Measurements from ENCODE around the gene PLAC1.

DNA sequence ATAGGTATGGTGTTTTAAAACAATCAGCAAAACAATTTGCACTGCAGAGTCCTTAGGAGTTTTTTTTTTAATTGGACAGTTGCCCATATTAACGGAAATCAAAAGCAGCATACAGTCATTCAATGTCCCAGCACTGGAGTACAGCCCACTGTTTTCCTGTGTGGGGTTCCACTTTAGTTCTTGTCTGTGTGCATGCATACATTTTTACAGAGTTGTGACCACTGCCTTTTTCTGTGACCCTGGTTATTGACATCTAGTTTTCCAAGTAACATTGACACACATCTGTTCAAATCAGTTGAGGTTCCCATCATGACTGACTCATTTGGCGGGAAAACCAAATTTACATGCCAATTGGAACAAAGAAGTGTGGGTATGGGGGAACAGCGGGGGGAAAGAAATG lies 115.0 kb downstream of the PLAC1 start:
- TF ChIP-seq, protein P1, sequence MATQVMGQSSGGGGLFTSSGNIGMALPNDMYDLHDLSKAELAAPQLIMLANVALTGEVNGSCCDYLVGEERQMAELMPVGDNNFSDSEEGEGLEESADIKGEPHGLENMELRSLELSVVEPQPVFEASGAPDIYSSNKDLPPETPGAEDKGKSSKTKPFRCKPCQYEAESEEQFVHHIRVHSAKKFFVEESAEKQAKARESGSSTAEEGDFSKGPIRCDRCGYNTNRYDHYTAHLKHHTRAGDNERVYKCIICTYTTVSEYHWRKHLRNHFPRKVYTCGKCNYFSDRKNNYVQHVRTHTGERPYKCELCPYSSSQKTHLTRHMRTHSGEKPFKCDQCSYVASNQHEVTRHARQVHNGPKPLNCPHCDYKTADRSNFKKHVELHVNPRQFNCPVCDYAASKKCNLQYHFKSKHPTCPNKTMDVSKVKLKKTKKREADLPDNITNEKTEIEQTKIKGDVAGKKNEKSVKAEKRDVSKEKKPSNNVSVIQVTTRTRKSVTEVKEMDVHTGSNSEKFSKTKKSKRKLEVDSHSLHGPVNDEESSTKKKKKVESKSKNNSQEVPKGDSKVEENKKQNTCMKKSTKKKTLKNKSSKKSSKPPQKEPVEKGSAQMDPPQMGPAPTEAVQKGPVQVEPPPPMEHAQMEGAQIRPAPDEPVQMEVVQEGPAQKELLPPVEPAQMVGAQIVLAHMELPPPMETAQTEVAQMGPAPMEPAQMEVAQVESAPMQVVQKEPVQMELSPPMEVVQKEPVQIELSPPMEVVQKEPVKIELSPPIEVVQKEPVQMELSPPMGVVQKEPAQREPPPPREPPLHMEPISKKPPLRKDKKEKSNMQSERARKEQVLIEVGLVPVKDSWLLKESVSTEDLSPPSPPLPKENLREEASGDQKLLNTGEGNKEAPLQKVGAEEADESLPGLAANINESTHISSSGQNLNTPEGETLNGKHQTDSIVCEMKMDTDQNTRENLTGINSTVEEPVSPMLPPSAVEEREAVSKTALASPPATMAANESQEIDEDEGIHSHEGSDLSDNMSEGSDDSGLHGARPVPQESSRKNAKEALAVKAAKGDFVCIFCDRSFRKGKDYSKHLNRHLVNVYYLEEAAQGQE (IDR thresholded peaks at IDR 0.05; ENCODE audit: insufficient read depth in 1 of 2, low read depth in 2 of 2, low read length in 1 of 2) = no peak
- TF ChIP-seq, protein P2, sequence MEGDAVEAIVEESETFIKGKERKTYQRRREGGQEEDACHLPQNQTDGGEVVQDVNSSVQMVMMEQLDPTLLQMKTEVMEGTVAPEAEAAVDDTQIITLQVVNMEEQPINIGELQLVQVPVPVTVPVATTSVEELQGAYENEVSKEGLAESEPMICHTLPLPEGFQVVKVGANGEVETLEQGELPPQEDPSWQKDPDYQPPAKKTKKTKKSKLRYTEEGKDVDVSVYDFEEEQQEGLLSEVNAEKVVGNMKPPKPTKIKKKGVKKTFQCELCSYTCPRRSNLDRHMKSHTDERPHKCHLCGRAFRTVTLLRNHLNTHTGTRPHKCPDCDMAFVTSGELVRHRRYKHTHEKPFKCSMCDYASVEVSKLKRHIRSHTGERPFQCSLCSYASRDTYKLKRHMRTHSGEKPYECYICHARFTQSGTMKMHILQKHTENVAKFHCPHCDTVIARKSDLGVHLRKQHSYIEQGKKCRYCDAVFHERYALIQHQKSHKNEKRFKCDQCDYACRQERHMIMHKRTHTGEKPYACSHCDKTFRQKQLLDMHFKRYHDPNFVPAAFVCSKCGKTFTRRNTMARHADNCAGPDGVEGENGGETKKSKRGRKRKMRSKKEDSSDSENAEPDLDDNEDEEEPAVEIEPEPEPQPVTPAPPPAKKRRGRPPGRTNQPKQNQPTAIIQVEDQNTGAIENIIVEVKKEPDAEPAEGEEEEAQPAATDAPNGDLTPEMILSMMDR (IDR thresholded peaks at IDR 0.05) = no peak
- no peak for TF ChIP-seq POLR2AphosphoS5 (IDR thresholded peaks at IDR 0.05; ENCODE audit: low read depth, low read length)
